RWPE2 (cell line): ENCODE results near the gene HOXA10.

ENCODE experiments used
- ATAC-seq: fragments of 200-7000 bp; cut with Tn5 transposase; 3 replicates; pipeline ENCODE4 v1.9.1; 2021; ENCODE audit warnings: low read depth
- DNase-seq: peaks from one replicate; pipeline ENCODE4 v3.0.0-alpha.2; 2020; ENCODE audit warnings: low spot score
- H3K27ac ChIP-seq: fragments of 450-650 bp; 2 replicates; pipeline ENCODE4 v1.5.1; 2017; ENCODE audit warnings: mild to moderate bottlenecking; ENCODE audit not compliant: poor library complexity, severe bottlenecking
- H3K27me3 ChIP-seq: fragments of 250-450 bp; sonication (Bioruptor Pico); 2 replicates; pipeline ENCODE4 v1.5.1; 2021; ENCODE audit warnings: mild to moderate bottlenecking, moderate library complexity; ENCODE audit not compliant: insufficient read depth, poor library complexity, severe bottlenecking
- H3K36me3 ChIP-seq: fragments of 250-450 bp; sonication (Bioruptor Pico); 2 replicates; pipeline ENCODE4 v1.5.1; 2020; ENCODE audit warnings: low read depth, mild to moderate bottlenecking, moderate library complexity
- H3K4me1 ChIP-seq: fragments of 250-450 bp; sonication (Bioruptor Pico); 2 replicates; pipeline ENCODE4 v1.5.1; 2021; ENCODE audit warnings: mild to moderate bottlenecking, moderate library complexity; ENCODE audit not compliant: insufficient read depth, poor library complexity, severe bottlenecking
- H3K4me3 ChIP-seq: fragments of 250-450 bp; sonication (Bioruptor Pico); 2 replicates; pipeline ENCODE4 v1.5.1; 2021; ENCODE audit warnings: mild to moderate bottlenecking, moderate library complexity; ENCODE audit not compliant: severe bottlenecking
- H3K9me3 ChIP-seq: fragments of 250-450 bp; sonication (Bioruptor Pico); 2 replicates; pipeline ENCODE4 v1.5.1; 2021; ENCODE audit warnings: mild to moderate bottlenecking, moderate library complexity; ENCODE audit not compliant: severe bottlenecking
- TF ChIP-seq, protein P1 (sequence below): fragments of 450-650 bp; IDR thresholded peaks from one replicate; pipeline ENCODE4 v1.5.1; 2017; ENCODE audit warnings: mild to moderate bottlenecking, moderate library complexity; ENCODE audit not compliant: poor library complexity, severe bottlenecking

Gene HOXA10

DNA sequence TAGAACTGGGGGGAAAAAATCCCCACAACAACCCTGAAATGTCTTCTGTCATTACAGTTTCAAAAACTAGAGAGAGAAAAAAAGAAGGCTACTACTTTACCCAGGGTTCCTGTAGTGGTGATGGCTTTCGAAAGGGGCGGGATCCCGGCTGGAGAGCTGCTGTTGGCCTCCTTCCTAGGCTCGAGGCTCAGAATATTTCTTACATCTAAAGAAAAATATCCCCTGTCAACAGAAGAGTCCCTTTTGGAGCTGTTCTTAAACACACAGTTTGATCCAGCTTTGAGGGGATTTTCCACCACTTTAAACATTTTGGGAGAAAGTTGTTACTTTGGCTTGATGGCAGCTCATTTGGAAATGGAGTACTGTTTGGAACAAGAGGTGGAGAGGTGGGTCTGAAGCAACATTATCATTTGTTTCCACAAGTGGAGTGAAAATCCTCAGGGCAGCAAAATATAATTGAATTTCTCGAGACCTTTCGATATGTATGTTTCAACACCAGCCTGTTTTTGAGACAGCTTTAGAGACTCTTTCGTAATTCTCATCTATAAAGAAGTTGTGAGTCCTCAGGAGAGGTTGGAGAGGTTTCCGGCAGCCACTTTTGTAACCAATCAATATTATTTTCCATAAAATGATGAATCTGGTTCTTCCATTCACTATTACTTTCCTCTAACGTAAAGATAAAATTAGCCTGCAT, 20.7 kb upstream of the HOXA10 start:
- TF ChIP-seq, protein P1, sequence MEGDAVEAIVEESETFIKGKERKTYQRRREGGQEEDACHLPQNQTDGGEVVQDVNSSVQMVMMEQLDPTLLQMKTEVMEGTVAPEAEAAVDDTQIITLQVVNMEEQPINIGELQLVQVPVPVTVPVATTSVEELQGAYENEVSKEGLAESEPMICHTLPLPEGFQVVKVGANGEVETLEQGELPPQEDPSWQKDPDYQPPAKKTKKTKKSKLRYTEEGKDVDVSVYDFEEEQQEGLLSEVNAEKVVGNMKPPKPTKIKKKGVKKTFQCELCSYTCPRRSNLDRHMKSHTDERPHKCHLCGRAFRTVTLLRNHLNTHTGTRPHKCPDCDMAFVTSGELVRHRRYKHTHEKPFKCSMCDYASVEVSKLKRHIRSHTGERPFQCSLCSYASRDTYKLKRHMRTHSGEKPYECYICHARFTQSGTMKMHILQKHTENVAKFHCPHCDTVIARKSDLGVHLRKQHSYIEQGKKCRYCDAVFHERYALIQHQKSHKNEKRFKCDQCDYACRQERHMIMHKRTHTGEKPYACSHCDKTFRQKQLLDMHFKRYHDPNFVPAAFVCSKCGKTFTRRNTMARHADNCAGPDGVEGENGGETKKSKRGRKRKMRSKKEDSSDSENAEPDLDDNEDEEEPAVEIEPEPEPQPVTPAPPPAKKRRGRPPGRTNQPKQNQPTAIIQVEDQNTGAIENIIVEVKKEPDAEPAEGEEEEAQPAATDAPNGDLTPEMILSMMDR: no peak
- peak overlapping the region; percentile 92 for H3K27ac ChIP-seq
- no peaks in the 10 kb centered on the region for H3K27me3 ChIP-seq
- H3K9me3 ChIP-seq: no peaks in the 10 kb centered on the region
- DNase-seq: no peak
- H3K36me3 ChIP-seq: peaks cover 36% of the 10 kb centered on the region
- peak overlapping the region; percentile 89 for H3K4me3 ChIP-seq
- ATAC-seq: no peak
- H3K4me1 ChIP-seq: peaks cover 23% of the 10 kb centered on the region

- Histone ChIP-seq H3K36me3 (peaks cover 36% of the 10 kb centered on the region), H3K9me3 (no peaks in the 10 kb centered on the region), H3K27me3 (no peaks in the 10 kb centered on the region), H3K27ac (peak overlapping the region; percentile 92), H3K4me3 (peak overlapping the region; percentile 89), H3K4me1 (peaks cover 26% of the 10 kb centered on the region)
- TF ChIP-seq, protein P1: no peak
- DNase-seq (no peak), ATAC-seq (no peak)
Observed at GRCh38 chr7:27194002-27194352, 19.9 kb upstream of the HOXA10 start.

GRCh38 chr7:27193335-27194001, 19.3 kb upstream of the HOXA10 start:
- peaks cover 36% of the 10 kb centered on the region for H3K36me3 ChIP-seq
- no peak for DNase-seq
- peak overlapping the region; percentile 92 for H3K27ac ChIP-seq
- H3K27me3 ChIP-seq: no peaks in the 10 kb centered on the region
- peak overlapping the region; percentile 89 for H3K4me3 ChIP-seq
- H3K4me1 ChIP-seq: peaks cover 31% of the 10 kb centered on the region
- TF ChIP-seq, protein P1: no peak
- H3K9me3 ChIP-seq: no peaks in the 10 kb centered on the region
- no peak for ATAC-seq

GRCh38 chr7:27192546-27193334, 18.6 kb upstream of the HOXA10 start:
- DNase-seq: no peak
- Histone ChIP-seq H3K27ac (peak overlapping the region; percentile 92), H3K4me3 (peak overlapping the region; percentile 89), H3K9me3 (no peaks in the 10 kb centered on the region), H3K27me3 (no peaks in the 10 kb centered on the region), H3K36me3 (peaks cover 34% of the 10 kb centered on the region), H3K4me1 (peaks cover 34% of the 10 kb centered on the region)
- TF ChIP-seq, protein P1: no peak
- no peak for ATAC-seq
